MM.1S (cell line): ENCODE measurements around the gene ENOX1.

Source experiments
- DNase-seq: peaks from one replicate; pipeline ENCODE4 v3.0.0-alpha.2; 2015
- H2AFZ ChIP-seq: fragments of 300-600 bp; sonication (generic); 2 replicates; pipeline ENCODE4 v1.6.0; 2016; ENCODE audit warnings: antibody characterized with exemption, low read length
- H3F3A ChIP-seq: fragments of 300-600 bp; sonication (generic); 2 replicates; pipeline ENCODE4 v1.6.1; 2016; ENCODE audit warnings: mild to moderate bottlenecking, antibody characterized with exemption, low read length, moderate library complexity, mixed read lengths; ENCODE audit not compliant: insufficient read depth
- H3K27ac ChIP-seq: fragments of 300-600 bp; sonication (generic); 2 replicates; pipeline ENCODE4 v1.5.1; 2016; ENCODE audit warnings: mild to moderate bottlenecking, low read length
- H3K27me3 ChIP-seq: fragments of 300-600 bp; sonication (generic); replicated peaks from 2 replicates; pipeline ENCODE4 v1.6.0; 2016; ENCODE audit warnings: low read length; ENCODE audit not compliant: insufficient read depth
- H3K36me3 ChIP-seq: fragments of 300-600 bp; sonication (generic); replicated peaks from 2 replicates; pipeline ENCODE4 v1.6.1; 2016; ENCODE audit warnings: mild to moderate bottlenecking, low read length, mixed read lengths; ENCODE audit not compliant: insufficient read depth
- H3K4me1 ChIP-seq: fragments of 300-600 bp; sonication (generic); 2 replicates; pipeline ENCODE4 v1.6.1; 2016; ENCODE audit warnings: low read length, mixed read lengths
- H3K4me2 ChIP-seq: fragments of 300-600 bp; sonication (generic); 2 replicates; pipeline ENCODE4 v1.6.0; 2016; ENCODE audit warnings: low read depth, low read length
- H3K4me3 ChIP-seq: fragments of 300-600 bp; sonication (generic); 2 replicates; pipeline ENCODE4 v1.5.1; 2016; ENCODE audit warnings: low read length, mixed read lengths
- H3K79me2 ChIP-seq: fragments of 300-600 bp; sonication (generic); 2 replicates; pipeline ENCODE4 v1.6.1; 2016; ENCODE audit warnings: mixed run types, low read length, mixed read lengths
- H3K9ac ChIP-seq: fragments of 300-600 bp; sonication (generic); 2 replicates; pipeline ENCODE4 v1.6.1; 2016; ENCODE audit warnings: low read length, mixed read lengths
- H3K9me2 ChIP-seq: fragments of 300-600 bp; sonication (generic); replicated peaks from 2 replicates; pipeline ENCODE4 v1.6.1; 2016; ENCODE audit warnings: mild to moderate bottlenecking, low read length, mixed read lengths; ENCODE audit not compliant: insufficient read depth
- H3K9me3 ChIP-seq: fragments of 300-600 bp; sonication (generic); replicated peaks from 2 replicates; pipeline ENCODE4 v1.6.1; 2016; ENCODE audit warnings: mild to moderate bottlenecking, low read length, mixed read lengths; ENCODE audit not compliant: insufficient read depth
- H4K20me1 ChIP-seq: fragments of 300-600 bp; sonication (generic); 2 replicates; pipeline ENCODE4 v1.6.1; 2016; ENCODE audit warnings: mild to moderate bottlenecking, low read length, moderate library complexity, mixed read lengths; ENCODE audit not compliant: insufficient read depth
- CTCF ChIP-seq: fragments of 300-600 bp; sonication (generic); IDR thresholded peaks from 2 replicates; pipeline ENCODE4 v1.5.1; 2016; ENCODE audit warnings: antibody characterized with exemption, low read length, mixed read lengths
- EZH2 ChIP-seq: fragments of 300-600 bp; sonication (generic); optimal IDR thresholded peaks from 2 replicates; pipeline ENCODE3; 2017; ENCODE audit warnings: low read depth, mild to moderate bottlenecking, antibody characterized with exemption, low read length, mixed read lengths
- EZH2phosphoT487 ChIP-seq: fragments of 300-600 bp; sonication (generic); IDR thresholded peaks from 2 replicates; pipeline ENCODE4 v1.6.1; 2018; ENCODE audit warnings: antibody characterized with exemption, low read length

The ENOX1 gene

GRCh38 chr13:43492745-43493144, 294.0 kb downstream of the ENOX1 start:
- Histone ChIP-seq H3K9me2 (no peaks in the 10 kb centered on the region), H3K4me1 (no peaks in the 10 kb centered on the region), H3K79me2 (no peaks in the 10 kb centered on the region), H3K36me3 (no peaks in the 10 kb centered on the region), H4K20me1 (no peaks in the 10 kb centered on the region), H3F3A (no peaks in the 10 kb centered on the region), H3K9me3 (no peaks in the 10 kb centered on the region), H3K4me3 (no peak overlapping the region), H3K27ac (no peak overlapping the region), H2AFZ (no peak overlapping the region), H3K9ac (no peak overlapping the region), H3K4me2 (no peak overlapping the region), H3K27me3 (no peaks in the 10 kb centered on the region)
- no peak for TF ChIP-seq EZH2phosphoT487
- TF ChIP-seq EZH2: no peak
- TF ChIP-seq CTCF: no peak
- no peak for DNase-seq

DNA sequence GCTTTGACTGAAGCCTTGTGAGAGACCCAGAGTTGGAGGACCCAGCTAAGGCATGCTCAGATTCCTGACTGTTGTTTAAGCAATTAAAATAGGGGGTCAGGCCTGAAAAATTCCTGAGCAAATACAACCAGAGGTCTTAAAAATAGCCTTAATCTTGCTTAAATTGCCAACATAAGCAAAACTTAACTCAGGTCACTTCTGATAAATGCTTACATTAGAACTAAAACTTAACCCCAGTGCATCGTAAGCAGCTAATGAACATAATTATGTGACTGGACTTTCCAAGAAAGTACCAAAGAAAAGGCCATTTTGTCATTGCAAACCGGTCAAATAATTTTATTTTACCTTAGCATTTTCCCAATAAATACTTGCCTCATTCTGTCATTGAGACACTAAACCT, 294.5 kb downstream of the ENOX1 start:
- no peaks in the 10 kb centered on the region for H4K20me1 ChIP-seq
- H3K27me3 ChIP-seq: no peaks in the 10 kb centered on the region
- no peak for DNase-seq
- H3K27ac ChIP-seq: no peak overlapping the region
- H3K9me3 ChIP-seq: no peaks in the 10 kb centered on the region
- no peak overlapping the region for H3K4me3 ChIP-seq
- no peaks in the 10 kb centered on the region for H3K79me2 ChIP-seq
- no peaks in the 10 kb centered on the region for H3K9me2 ChIP-seq
- H3K36me3 ChIP-seq: no peaks in the 10 kb centered on the region
- no peaks in the 10 kb centered on the region for H3K4me1 ChIP-seq
- H3F3A ChIP-seq: no peaks in the 10 kb centered on the region
- H2AFZ ChIP-seq: no peak overlapping the region
- H3K4me2 ChIP-seq: no peak overlapping the region
- no peak overlapping the region for H3K9ac ChIP-seq
- TF ChIP-seq CTCF (no peak), EZH2 (no peak), EZH2phosphoT487 (no peak)

GRCh38 chr13:43489233-43489632, 297.5 kb downstream of the ENOX1 start:
- no peak for TF ChIP-seq EZH2
- H2AFZ ChIP-seq: no peak overlapping the region

DNA sequence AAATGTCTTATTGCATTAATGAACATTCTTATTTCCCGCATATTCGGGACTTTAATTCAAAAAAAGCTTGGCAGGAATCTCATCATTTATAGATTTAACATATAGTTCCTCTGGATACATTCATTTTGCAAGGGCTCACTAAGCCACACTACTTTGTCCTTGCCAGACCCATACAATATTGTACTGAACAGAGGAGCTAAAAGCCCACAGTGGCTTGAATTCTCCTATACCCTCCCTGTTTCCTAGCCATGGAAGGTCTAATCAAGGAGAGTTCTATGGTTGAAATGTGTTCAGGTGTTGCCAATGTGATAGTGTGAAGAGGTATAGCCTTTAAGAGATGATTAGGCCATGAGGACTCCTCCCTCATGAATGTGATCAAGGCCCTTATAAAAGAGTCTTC, 298.9 kb downstream of the ENOX1 start:
- H3K4me1 ChIP-seq: no peaks in the 10 kb centered on the region
- H3K9me3 ChIP-seq: no peaks in the 10 kb centered on the region
- H3K9me2 ChIP-seq: no peaks in the 10 kb centered on the region
- H3K9ac ChIP-seq: no peak overlapping the region
- no peak overlapping the region for H3K4me2 ChIP-seq
- no peak overlapping the region for H3K27ac ChIP-seq
- no peak for TF ChIP-seq CTCF
- H3K4me3 ChIP-seq: no peak overlapping the region
- no peaks in the 10 kb centered on the region for H3K79me2 ChIP-seq
- H3F3A ChIP-seq: no peaks in the 10 kb centered on the region
- no peaks in the 10 kb centered on the region for H3K36me3 ChIP-seq
- no peak for DNase-seq
- H2AFZ ChIP-seq: no peak overlapping the region
- no peaks in the 10 kb centered on the region for H4K20me1 ChIP-seq
- H3K27me3 ChIP-seq: no peaks in the 10 kb centered on the region

More at GRCh38 chr13:43489233-43489632, 297.5 kb downstream of the ENOX1 start:
- H3K9me2 ChIP-seq: no peaks in the 10 kb centered on the region
- no peak for DNase-seq
- H3F3A ChIP-seq: no peaks in the 10 kb centered on the region
- H3K27ac ChIP-seq: no peak overlapping the region
- no peaks in the 10 kb centered on the region for H3K36me3 ChIP-seq
- H3K79me2 ChIP-seq: no peaks in the 10 kb centered on the region
- no peak overlapping the region for H3K9ac ChIP-seq
- no peak overlapping the region for H3K4me3 ChIP-seq
- H4K20me1 ChIP-seq: no peaks in the 10 kb centered on the region
- H3K9me3 ChIP-seq: no peaks in the 10 kb centered on the region
- no peaks in the 10 kb centered on the region for H3K4me1 ChIP-seq
- no peak overlapping the region for H3K4me2 ChIP-seq
- no peaks in the 10 kb centered on the region for H3K27me3 ChIP-seq
